ENCODE results near the gene TMPRSS3. TPM values are rescaled to one million over a fixed set of nuclear protein-coding genes. Genes with fewer than 3 reads are reported as not detected.

Gene TMPRSS3
- total RNA-seq, 4 donors from 2014 or later: not detected

DNA sequence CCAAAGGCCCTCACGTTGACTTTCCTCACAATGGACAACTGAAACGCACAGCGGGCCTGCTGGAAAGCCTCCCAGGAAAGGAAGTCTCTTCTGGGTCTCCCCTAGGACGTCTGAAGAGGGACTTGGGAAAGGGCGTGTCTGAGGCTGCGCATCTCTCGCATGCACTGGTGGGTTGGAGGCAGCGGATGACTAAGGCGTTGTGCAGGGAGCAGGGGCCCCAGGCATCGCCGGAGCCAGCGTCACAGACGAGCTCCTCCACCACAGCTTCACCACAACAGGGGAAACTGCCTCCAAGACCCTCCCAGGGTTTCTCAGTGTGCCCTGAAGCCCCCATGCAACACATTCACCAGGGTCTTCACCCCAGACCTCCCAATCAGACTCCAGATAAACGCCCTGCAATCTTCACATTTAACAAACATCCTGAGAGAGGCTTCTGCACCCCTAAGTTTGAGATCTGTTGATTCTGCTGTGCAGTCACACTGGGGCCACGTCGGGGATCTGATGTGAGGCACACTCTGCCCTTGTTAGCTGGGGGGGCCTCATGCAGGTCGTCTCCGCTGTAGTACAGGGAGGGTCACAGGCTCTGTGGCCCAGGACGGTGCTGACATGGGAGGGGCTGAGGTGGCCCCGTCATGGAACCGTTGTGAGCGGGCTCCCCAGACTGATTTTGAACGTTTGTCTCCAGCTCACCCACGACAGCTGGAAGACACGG, 22.5 kb downstream of the TMPRSS3 start:
- no peaks in the 10 kb centered on the region for H3K36me3 ChIP-seq
- no peak overlapping the region for H3K27ac ChIP-seq
- WGBS, 2 donors: 77 to 80% methylated on average over 25 of the region's 25 CpGs
- no peak for DNase-seq (ENCODE audit: low spot score in 2 of 2)
- no peaks in the 10 kb centered on the region for H3K4me1 ChIP-seq
- H3K27me3 ChIP-seq: peaks cover 0 to 11% of the 10 kb centered on the region in 2 donors
- no peaks in the 10 kb centered on the region for H3K9me3 ChIP-seq
- TF ChIP-seq POLR2A (IDR thresholded peaks at IDR 0.05) (no peak), EP300 (IDR thresholded peaks at IDR 0.05) (no peak)
- TF ChIP-seq, protein P1, sequence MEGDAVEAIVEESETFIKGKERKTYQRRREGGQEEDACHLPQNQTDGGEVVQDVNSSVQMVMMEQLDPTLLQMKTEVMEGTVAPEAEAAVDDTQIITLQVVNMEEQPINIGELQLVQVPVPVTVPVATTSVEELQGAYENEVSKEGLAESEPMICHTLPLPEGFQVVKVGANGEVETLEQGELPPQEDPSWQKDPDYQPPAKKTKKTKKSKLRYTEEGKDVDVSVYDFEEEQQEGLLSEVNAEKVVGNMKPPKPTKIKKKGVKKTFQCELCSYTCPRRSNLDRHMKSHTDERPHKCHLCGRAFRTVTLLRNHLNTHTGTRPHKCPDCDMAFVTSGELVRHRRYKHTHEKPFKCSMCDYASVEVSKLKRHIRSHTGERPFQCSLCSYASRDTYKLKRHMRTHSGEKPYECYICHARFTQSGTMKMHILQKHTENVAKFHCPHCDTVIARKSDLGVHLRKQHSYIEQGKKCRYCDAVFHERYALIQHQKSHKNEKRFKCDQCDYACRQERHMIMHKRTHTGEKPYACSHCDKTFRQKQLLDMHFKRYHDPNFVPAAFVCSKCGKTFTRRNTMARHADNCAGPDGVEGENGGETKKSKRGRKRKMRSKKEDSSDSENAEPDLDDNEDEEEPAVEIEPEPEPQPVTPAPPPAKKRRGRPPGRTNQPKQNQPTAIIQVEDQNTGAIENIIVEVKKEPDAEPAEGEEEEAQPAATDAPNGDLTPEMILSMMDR (IDR thresholded peaks at IDR 0.05): no peak
- no peak overlapping the region for H3K4me3 ChIP-seq

DNA sequence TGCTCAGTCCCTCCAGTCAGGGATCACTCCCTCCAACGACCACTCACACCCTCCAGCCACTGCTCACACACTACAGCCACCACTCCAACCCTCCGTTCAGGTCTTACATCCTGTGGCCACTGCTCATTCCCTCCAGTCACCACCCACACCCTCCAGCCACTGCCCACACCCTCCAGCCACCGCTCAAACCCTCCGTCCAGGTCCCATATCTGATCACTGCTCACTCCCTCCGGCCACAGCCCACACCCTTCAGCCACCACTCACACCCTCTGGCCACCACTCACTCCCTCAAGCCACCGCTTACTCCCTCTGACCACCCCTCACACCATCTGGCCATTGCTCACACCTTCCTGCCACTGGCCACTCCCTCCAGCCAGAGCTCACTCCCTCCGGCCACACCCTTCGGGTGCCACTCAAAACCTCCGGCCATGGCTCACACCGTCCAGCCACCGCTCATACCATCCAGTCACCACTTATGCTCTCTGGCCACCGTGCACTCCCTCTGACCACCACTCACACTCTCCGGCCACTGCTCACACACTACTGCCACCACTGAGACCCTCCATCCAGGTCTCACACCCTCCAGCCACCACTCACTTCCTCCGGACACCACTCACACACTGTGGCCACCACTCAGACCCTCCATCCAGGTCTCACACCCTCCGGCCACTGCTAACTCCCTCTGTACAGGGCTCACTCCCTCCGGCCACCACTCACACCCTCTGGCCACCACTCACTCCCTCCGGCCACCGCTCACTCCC, 24.8 kb downstream of the TMPRSS3 start:
- TF ChIP-seq EP300 (IDR thresholded peaks at IDR 0.05) (no peak), POLR2A (IDR thresholded peaks at IDR 0.05) (no peak)
- TF ChIP-seq, protein P1 (IDR thresholded peaks at IDR 0.05): no peak
- 77 to 80% methylated on average over 18 of the region's 18 CpGs for WGBS, 2 donors
- H3K36me3 ChIP-seq: no peaks in the 10 kb centered on the region
- no peak for DNase-seq (ENCODE audit: low spot score in 2 of 2)
- H3K4me3 ChIP-seq: no peak overlapping the region
- H3K27me3 ChIP-seq: peaks cover 0 to 10% of the 10 kb centered on the region in 2 donors
- H3K4me1 ChIP-seq: no peaks in the 10 kb centered on the region
- no peaks in the 10 kb centered on the region for H3K9me3 ChIP-seq
- no peak overlapping the region for H3K27ac ChIP-seq

DNA sequence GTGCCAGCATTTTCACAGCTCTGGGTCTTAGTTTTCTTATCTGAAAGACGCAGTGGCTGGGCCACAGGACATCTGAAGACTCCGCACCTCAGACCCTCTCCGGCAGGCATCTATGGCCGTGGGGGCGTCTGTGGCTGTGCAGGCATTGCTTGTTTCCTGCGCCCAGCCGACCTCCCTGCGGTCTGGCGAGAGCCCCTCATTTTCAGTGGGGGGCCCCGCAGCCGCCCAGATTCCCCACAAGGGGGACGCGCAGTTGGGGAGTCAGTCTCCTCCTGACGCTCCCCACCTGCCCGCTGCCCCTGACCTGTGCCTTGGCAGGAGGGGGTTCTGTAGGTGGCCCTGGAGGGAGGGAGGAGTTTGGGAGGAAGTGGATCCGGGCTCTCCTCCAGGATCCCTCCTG, 26.0 kb downstream of the TMPRSS3 start:
- H3K27ac ChIP-seq: no peak overlapping the region
- no peaks in the 10 kb centered on the region for H3K4me1 ChIP-seq
- H3K27me3 ChIP-seq: peaks cover 0 to 4% of the 10 kb centered on the region in 2 donors
- TF ChIP-seq EP300 (IDR thresholded peaks at IDR 0.05) (no peak), POLR2A (IDR thresholded peaks at IDR 0.05) (no peak)
- TF ChIP-seq, protein P1 (IDR thresholded peaks at IDR 0.05): no peak
- no peak for DNase-seq (ENCODE audit: low spot score in 2 of 2)
- H3K36me3 ChIP-seq: no peaks in the 10 kb centered on the region
- H3K9me3 ChIP-seq: no peaks in the 10 kb centered on the region
- WGBS, 2 donors: 75 to 80% methylated on average over 16 of the region's 16 CpGs
- no peak overlapping the region for H3K4me3 ChIP-seq

DNA sequence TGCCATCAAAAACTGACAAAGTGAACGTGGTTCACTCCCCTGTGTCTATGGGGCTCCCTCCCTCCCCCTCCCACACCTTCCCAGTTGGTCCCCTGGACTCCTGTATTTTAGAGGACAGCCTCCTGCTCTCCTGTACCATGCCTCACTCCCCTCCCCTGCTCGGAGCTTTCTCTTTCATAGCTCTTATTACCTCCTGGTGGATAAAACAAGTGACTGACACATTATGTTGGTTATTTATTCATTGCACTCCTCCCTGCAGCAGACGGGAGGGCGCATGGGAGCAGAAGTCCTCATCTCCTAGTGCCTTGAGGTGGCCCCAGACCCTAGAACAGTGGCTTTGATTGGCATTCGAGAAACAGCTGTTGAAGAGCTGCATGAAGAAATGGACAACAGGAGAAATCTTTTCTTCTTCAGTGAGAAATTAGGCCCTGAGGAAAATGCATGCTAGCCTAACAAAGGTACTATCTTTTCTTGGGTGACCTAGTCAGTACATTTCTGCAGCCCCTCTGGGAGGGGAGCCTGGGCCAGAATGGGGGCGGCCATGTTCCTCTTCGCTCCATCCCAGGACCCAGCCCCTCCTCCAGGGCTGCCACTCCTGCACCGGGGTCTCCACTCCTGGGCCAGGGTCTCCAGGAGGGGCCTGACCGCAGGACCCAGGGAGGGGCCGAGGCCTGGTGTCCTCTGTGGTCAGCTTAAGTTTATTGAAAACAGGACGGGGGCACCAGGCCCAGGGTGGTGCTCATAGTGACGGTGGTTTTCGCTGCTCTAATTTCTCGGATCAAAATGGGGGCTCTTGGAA, 28.3 kb downstream of the TMPRSS3 start:
- no peaks in the 10 kb centered on the region for H3K4me1 ChIP-seq
- no peak overlapping the region for H3K27ac ChIP-seq
- no peak for DNase-seq (ENCODE audit: low spot score in 2 of 2)
- no peaks in the 10 kb centered on the region for H3K9me3 ChIP-seq
- WGBS, 2 donors: 85% methylated on average over 14 of the region's 14 CpGs
- H3K36me3 ChIP-seq: no peaks in the 10 kb centered on the region
- H3K4me3 ChIP-seq: no peak overlapping the region
- peaks cover 0 to 7% of the 10 kb centered on the region in 2 donors for H3K27me3 ChIP-seq
- TF ChIP-seq POLR2A (IDR thresholded peaks at IDR 0.05) (no peak), EP300 (IDR thresholded peaks at IDR 0.05) (no peak)
- TF ChIP-seq, protein P1 (IDR thresholded peaks at IDR 0.05): no peak
